SK-N-SH (cell line): ENCODE data around the gene U2AF1L4. TPM values are rescaled to one million over a fixed set of nuclear protein-coding genes. Genes with fewer than 3 reads are reported as not detected.

Source experiments
- CTCF ChIA-PET: fragments of 300-600, 350-600 bp; formaldehyde crosslinking; extraction: SDS; loops from one replicate; lab custom pipeline; 2021; lab: Yijun Ruan, JAX
- POLR2A ChIA-PET: fragments of 350-600 bp; sonication (Branson Sonifier 250); formaldehyde crosslinking; extraction: SDS; loops from one replicate; lab custom pipeline; 2020; ENCODE audit warnings: antibody characterized with exemption, inconsistent platforms; lab: Yijun Ruan, JAX
- DNase-seq: peaks from one replicate; pipeline ENCODE4 v3.0.0; 2012
- H2AFZ ChIP-seq: fragments of 200-600 bp; sonication (generic); 2 replicates; pipeline ENCODE4 v1.8.1; 2016; ENCODE audit warnings: antibody characterized with exemption, mild to moderate bottlenecking, low read depth
- H3F3A ChIP-seq: fragments of 200-600 bp; sonication (generic); replicated peaks from 2 replicates; pipeline ENCODE3; 2016; ENCODE audit warnings: antibody characterized with exemption, mild to moderate bottlenecking; ENCODE audit not compliant: insufficient read depth
- H3K27ac ChIP-seq, 2 experiments: fragments of 200-500 bp in 1 of 2; fragments of 200-600 bp in 1 of 2; sonication (Bioruptor generic) in 1 of 2; sonication (generic), shearing (Covaris generic) in 1 of 2; 2 replicates each; pipeline versions ENCODE4 v1.5.1 to v1.6.1; 2014 to 2016; ENCODE audit warnings: low read depth in 2 of 2, inconsistent platforms in 1 of 2, low read length in 1 of 2, mild to moderate bottlenecking in 1 of 2, mixed read lengths in 1 of 2
- H3K27me3 ChIP-seq: fragments of 200-600 bp; sonication (generic), shearing (Covaris generic); 2 replicates; pipeline ENCODE4 v1.6.1; 2016; ENCODE audit warnings: mixed run types; ENCODE audit not compliant: insufficient read depth
- H3K36me3 ChIP-seq, 2 experiments: fragments of 200-500 bp in 1 of 2; fragments of 200-600 bp in 1 of 2; sonication (Bioruptor generic) in 1 of 2; sonication (generic) in 1 of 2; replicated peaks in 1 of 2; 2 replicates each; pipeline versions ENCODE3 to v1.5.1; 2014 to 2016; ENCODE audit warnings: low read length in 1 of 2, mild to moderate bottlenecking in 1 of 2; ENCODE audit not compliant: insufficient read depth in 2 of 2, control insufficient read depth in 1 of 2
- H3K4me1 ChIP-seq, 2 experiments: fragments of 200-500 bp in 1 of 2; fragments of 200-600 bp in 1 of 2; sonication (Bioruptor generic) in 1 of 2; sonication (generic), shearing (Covaris generic) in 1 of 2; 2 replicates each; pipeline versions ENCODE4 v1.5.1 to v1.6.1; 2014 to 2016; ENCODE audit warnings: low read depth in 1 of 2, low read length in 1 of 2, mixed run types in 1 of 2; ENCODE audit not compliant: insufficient read depth in 2 of 2, control insufficient read depth in 1 of 2
- H3K4me2 ChIP-seq: fragments of 200-600 bp; sonication (generic), shearing (Covaris generic); 2 replicates; pipeline ENCODE4 v1.6.1; 2017; ENCODE audit warnings: mixed run types
- H3K4me3 ChIP-seq, 2 experiments: fragments of 200-500 bp in 1 of 2; fragments of 200-600 bp in 1 of 2; sonication (Bioruptor generic) in 1 of 2; sonication (generic), shearing (Covaris generic) in 1 of 2; 2 replicates each; pipeline versions ENCODE4 v1.5.1 to v1.8.1; 2014 to 2016; ENCODE audit warnings: low read depth in 2 of 2, inconsistent platforms in 1 of 2, low read length in 1 of 2, mild to moderate bottlenecking in 1 of 2, mixed read lengths in 1 of 2, moderate library complexity in 1 of 2
- H3K79me2 ChIP-seq: fragments of 200-600 bp; sonication (generic); 2 replicates; pipeline ENCODE4 v1.8.1; 2017; ENCODE audit warnings: mild to moderate bottlenecking; ENCODE audit not compliant: insufficient read depth
- H3K9ac ChIP-seq: fragments of 200-600 bp; sonication (generic); 2 replicates; pipeline ENCODE4 v1.6.1; 2017; ENCODE audit warnings: mixed run types
- H3K9me2 ChIP-seq: fragments of 200-600 bp; sonication (generic); 2 replicates; pipeline ENCODE4 v1.6.1; 2017; ENCODE audit warnings: mixed run types
- H3K9me3 ChIP-seq: fragments of 200-600 bp; sonication (generic); 2 replicates; pipeline ENCODE4 v1.6.1; 2017; ENCODE audit warnings: mixed run types, mild to moderate bottlenecking, moderate library complexity
- H4K20me1 ChIP-seq: fragments of 200-600 bp; sonication (generic); 2 replicates; pipeline ENCODE4 v1.6.1; 2017; ENCODE audit warnings: mild to moderate bottlenecking, mixed run types; ENCODE audit not compliant: insufficient read depth
- ELF1 ChIP-seq: IDR thresholded peaks from 2 replicates; pipeline ENCODE4 v1.4.0; 2012
- EP300 ChIP-seq, 2 experiments: IDR thresholded peaks; 2 replicates each; pipeline versions ENCODE4 v1.4.0 to v1.6.1; 2012; ENCODE audit warnings: borderline replicate concordance in 1 of 2, low read depth in 1 of 2, low read length in 1 of 2
- EZH2phosphoT487 ChIP-seq: fragments of 200-600 bp; sonication (generic); IDR thresholded peaks from 2 replicates; pipeline ENCODE4 v1.6.1; 2017; ENCODE audit warnings: low read depth, mixed run types, mild to moderate bottlenecking, antibody characterized with exemption, moderate library complexity, borderline replicate concordance
- FOSL2 ChIP-seq: IDR thresholded peaks from 2 replicates; pipeline ENCODE4 v1.4.0; 2012; ENCODE audit warnings: low read depth, mild to moderate bottlenecking, moderate library complexity, borderline replicate concordance
- GABPA ChIP-seq: IDR thresholded peaks from 2 replicates; pipeline ENCODE4 v1.4.0; 2012; ENCODE audit warnings: low read depth, mild to moderate bottlenecking
- GATA2 ChIP-seq: sonication (generic); formaldehyde crosslinking; IDR thresholded peaks from 2 replicates; pipeline ENCODE4 v1.5.0; 2020; ENCODE audit warnings: mild to moderate bottlenecking, missing genetic modification reagents
- MXI1 ChIP-seq: IDR thresholded peaks from 2 replicates; pipeline ENCODE4 v1.6.1; 2012; ENCODE audit warnings: mild to moderate bottlenecking, low read depth, low read length, improper control_type of control experiment
- NFIC ChIP-seq: IDR thresholded peaks from 2 replicates; pipeline ENCODE4 v1.4.0; 2012; ENCODE audit warnings: borderline replicate concordance
- POLR2AphosphoS5 ChIP-seq: IDR thresholded peaks from 2 replicates; pipeline ENCODE4 v1.6.1; 2012; ENCODE audit warnings: low read depth, low read length
- RCOR1 ChIP-seq: fragments of 150-350 bp; IDR thresholded peaks from 2 replicates; pipeline ENCODE4 v1.6.1; 2017; ENCODE audit warnings: antibody characterized with exemption, low read length
- WGBS: methylation state at CpG from one replicate; pipeline ENCODE4 v1.1.6; 2017; ENCODE audit warnings: low lambda C conversion rate; 5-methylcytosine and 5-hydroxymethylcytosine counted together
- polyA plus RNA-seq, 3 experiments: library from polyadenylated mRNA; depleted of rRNA; stranded (reverse); fragments of >200 nt; gene quantifications; 2 replicates each; pipeline ENCODE4 v1.2.3, GENCODE V29; 2012
- TF ChIP-seq, protein P1 (sequence below): fragments of 200-600 bp; sonication (generic); IDR thresholded peaks from 2 replicates; pipeline ENCODE4 v1.6.1; 2017; ENCODE audit warnings: antibody characterized with exemption, mild to moderate bottlenecking, moderate library complexity
- TF ChIP-seq, protein P2 (sequence below): IDR thresholded peaks from 2 replicates; pipeline ENCODE4 v1.4.0; 2012; ENCODE audit warnings: low read depth, borderline replicate concordance
- TF ChIP-seq, protein P3 (sequence below): IDR thresholded peaks from 2 replicates; pipeline ENCODE4; 2012

U2AF1L4 gene
- polyA plus RNA-seq, 1 of the 3 experiments (the other 2 are of a cell fraction) = 25.9 TPM

DNA sequence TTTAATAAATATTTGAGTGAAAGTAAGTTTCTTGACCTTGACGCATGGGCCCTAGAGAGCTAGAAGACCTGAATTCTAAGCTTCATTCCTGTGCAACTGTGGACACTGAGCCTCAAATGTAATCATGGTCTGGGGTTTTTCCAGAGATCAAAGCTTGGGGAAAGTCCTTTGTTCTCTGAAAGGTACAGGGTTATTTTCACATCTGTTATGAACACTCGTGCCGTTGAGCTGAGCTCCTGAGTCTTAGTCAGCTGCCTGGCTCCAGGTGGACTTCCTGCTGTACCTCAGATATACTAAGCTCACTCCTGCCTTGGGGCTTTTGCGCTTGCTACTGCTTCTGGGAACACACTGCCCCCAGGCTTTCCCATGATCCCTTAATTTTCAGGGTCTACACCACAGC, 48.4 kb downstream of the U2AF1L4 start:
- WGBS = 44% methylated on average over 4 of the region's 4 CpGs
- H3K4me2 ChIP-seq = no peak overlapping the region
- H3K4me1 ChIP-seq = no peaks in the 10 kb centered on the region
- H3K4me3 ChIP-seq = no peak overlapping the region
- peaks cover 7% of the 10 kb centered on the region; the same call in 1 of the 2 replicates for H3K27me3 ChIP-seq
- no peaks in the 10 kb centered on the region for H4K20me1 ChIP-seq
- DNase-seq = no peak
- no peak overlapping the region for H3K9ac ChIP-seq
- H3K79me2 ChIP-seq = no peaks in the 10 kb centered on the region
- H3K27ac ChIP-seq = no peak overlapping the region
- TF ChIP-seq ELF1 (no peak), EZH2phosphoT487 (no peak), NFIC (no peak), GABPA (no peak), FOSL2 (no peak)
- TF ChIP-seq, protein P1, sequence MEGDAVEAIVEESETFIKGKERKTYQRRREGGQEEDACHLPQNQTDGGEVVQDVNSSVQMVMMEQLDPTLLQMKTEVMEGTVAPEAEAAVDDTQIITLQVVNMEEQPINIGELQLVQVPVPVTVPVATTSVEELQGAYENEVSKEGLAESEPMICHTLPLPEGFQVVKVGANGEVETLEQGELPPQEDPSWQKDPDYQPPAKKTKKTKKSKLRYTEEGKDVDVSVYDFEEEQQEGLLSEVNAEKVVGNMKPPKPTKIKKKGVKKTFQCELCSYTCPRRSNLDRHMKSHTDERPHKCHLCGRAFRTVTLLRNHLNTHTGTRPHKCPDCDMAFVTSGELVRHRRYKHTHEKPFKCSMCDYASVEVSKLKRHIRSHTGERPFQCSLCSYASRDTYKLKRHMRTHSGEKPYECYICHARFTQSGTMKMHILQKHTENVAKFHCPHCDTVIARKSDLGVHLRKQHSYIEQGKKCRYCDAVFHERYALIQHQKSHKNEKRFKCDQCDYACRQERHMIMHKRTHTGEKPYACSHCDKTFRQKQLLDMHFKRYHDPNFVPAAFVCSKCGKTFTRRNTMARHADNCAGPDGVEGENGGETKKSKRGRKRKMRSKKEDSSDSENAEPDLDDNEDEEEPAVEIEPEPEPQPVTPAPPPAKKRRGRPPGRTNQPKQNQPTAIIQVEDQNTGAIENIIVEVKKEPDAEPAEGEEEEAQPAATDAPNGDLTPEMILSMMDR = no peak
- TF ChIP-seq, protein P2, sequence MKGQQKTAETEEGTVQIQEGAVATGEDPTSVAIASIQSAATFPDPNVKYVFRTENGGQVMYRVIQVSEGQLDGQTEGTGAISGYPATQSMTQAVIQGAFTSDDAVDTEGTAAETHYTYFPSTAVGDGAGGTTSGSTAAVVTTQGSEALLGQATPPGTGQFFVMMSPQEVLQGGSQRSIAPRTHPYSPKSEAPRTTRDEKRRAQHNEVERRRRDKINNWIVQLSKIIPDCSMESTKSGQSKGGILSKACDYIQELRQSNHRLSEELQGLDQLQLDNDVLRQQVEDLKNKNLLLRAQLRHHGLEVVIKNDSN = no peak
- POLR2A ChIA-PET = no interaction called here
- H3F3A ChIP-seq = no peaks in the 10 kb centered on the region
- CTCF ChIA-PET = interaction anchor here (2.2 kb wide), 1 partner anchor 19 kb away, joined by 8 read pairs; no protein-coding TSS in a partner anchor
- H3K9me3 ChIP-seq = no peaks in the 10 kb centered on the region
- H3K36me3 ChIP-seq = no peaks in the 10 kb centered on the region
- H3K9me2 ChIP-seq = no peaks in the 10 kb centered on the region
- no peak overlapping the region for H2AFZ ChIP-seq

DNA sequence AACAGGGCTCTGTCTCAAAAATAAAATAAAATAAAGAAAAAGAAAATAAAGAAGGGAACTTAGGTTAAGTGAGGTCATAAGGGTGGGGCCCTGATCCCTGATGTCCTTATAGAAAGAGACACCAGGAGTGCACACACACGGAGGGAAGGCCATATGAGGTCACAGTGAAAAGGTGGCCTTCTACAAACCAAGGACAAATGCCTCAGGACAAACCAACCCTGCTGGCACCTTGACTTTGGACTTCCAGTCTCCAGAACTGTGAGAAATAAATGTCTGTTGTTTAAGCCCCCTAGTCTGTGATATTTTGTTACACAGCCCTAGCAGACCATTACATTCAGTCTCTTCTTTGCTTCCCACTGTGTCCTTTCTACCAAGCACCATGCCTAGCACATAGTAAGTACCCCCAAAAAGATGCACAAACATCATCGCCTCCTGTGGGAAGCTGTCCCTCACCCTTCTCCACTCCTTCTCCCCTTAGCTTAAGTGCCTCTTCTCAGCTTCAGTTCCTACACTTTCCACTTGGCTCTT, 49.3 kb downstream of the U2AF1L4 start:
- H3K9me2 ChIP-seq = no peaks in the 10 kb centered on the region
- POLR2A ChIA-PET = no interaction called here
- no peak overlapping the region for H3K9ac ChIP-seq
- no peaks in the 10 kb centered on the region for H3K79me2 ChIP-seq
- H3F3A ChIP-seq = no peaks in the 10 kb centered on the region
- peaks cover 7% of the 10 kb centered on the region; the same call in 1 of the 2 replicates for H3K27me3 ChIP-seq
- no peak overlapping the region for H2AFZ ChIP-seq
- no peaks in the 10 kb centered on the region for H3K9me3 ChIP-seq
- DNase-seq = no peak
- H3K4me3 ChIP-seq = no peak overlapping the region
- no peaks in the 10 kb centered on the region for H4K20me1 ChIP-seq
- TF ChIP-seq FOSL2 (no peak), MXI1 (no peak), RCOR1 (no peak), EP300 (IDR thresholded peaks at IDR 0.05; ENCODE audit: borderline replicate concordance in 1 of 2, low read depth in 1 of 2, low read length in 1 of 2) (no peak), POLR2AphosphoS5 (no peak), GATA2 (CRISPR knock-in tag) (no peak)
- TF ChIP-seq, protein P3, sequence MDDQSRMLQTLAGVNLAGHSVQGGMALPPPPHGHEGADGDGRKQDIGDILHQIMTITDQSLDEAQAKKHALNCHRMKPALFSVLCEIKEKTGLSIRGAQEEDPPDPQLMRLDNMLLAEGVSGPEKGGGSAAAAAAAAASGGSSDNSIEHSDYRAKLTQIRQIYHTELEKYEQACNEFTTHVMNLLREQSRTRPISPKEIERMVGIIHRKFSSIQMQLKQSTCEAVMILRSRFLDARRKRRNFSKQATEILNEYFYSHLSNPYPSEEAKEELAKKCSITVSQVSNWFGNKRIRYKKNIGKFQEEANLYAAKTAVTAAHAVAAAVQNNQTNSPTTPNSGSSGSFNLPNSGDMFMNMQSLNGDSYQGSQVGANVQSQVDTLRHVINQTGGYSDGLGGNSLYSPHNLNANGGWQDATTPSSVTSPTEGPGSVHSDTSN = no peak
- TF ChIP-seq, protein P1 = no peak
- no peak overlapping the region for H3K4me2 ChIP-seq
- no peaks in the 10 kb centered on the region for H3K4me1 ChIP-seq
- H3K27ac ChIP-seq = no peak overlapping the region
- no peaks in the 10 kb centered on the region for H3K36me3 ChIP-seq
- CTCF ChIA-PET = interaction anchor here (0.6 to 2.2 kb wide), 4 partner anchors 13 to 124 kb away, joined by 3 to 8 read pairs (median 4); no protein-coding TSS in a partner anchor
- whole genome bisulfite sequencing = 59% methylated on average over 2 of the region's 2 CpGs
